DND-41 (cell line): ENCODE data around the gene PDE1C.

Source experiments
- ATAC-seq: fragments of 200-7000 bp; cut with Tn5 transposase; 3 replicates; pipeline ENCODE4 v1.9.1; 2021; ENCODE audit warnings: low read depth; ENCODE audit not compliant: insufficient read depth
- DNase-seq: peaks from one replicate; pipeline ENCODE4 v3.0.0-alpha.2; 2020
- H2AFZ ChIP-seq: 2 replicates; pipeline ENCODE4 v1.6.0; 2012; ENCODE audit warnings: low read depth, low read length
- H3K27ac ChIP-seq: 2 replicates; pipeline ENCODE4 v1.5.1; 2012; ENCODE audit warnings: low read length, inconsistent platforms
- H3K27me3 ChIP-seq: fragments of 200-600 bp; sonication (generic); 2 replicates; pipeline ENCODE4 v1.6.0; 2012; ENCODE audit warnings: low read length, mild to moderate bottlenecking, inconsistent platforms; ENCODE audit not compliant: insufficient read depth, poor library complexity
- H3K36me3 ChIP-seq: 2 replicates; pipeline ENCODE4 v1.5.1; 2012; ENCODE audit warnings: low read length, inconsistent platforms; ENCODE audit not compliant: insufficient read depth
- H3K4me1 ChIP-seq: 2 replicates; pipeline ENCODE4 v1.5.1; 2012; ENCODE audit warnings: mild to moderate bottlenecking, low read length; ENCODE audit not compliant: insufficient read depth
- H3K4me2 ChIP-seq: 2 replicates; pipeline ENCODE4 v1.6.0; 2012; ENCODE audit warnings: mild to moderate bottlenecking, moderate library complexity, low read length, inconsistent platforms; ENCODE audit not compliant: insufficient read depth
- H3K4me3 ChIP-seq, 2 experiments: fragments of 200-600 bp in 1 of 2; shearing (Covaris generic) in 1 of 2; 2 replicates each; pipeline ENCODE4 v1.5.1; 2012 to 2016; ENCODE audit warnings: inconsistent platforms in 2 of 2, low read length in 2 of 2, mild to moderate bottlenecking in 2 of 2, low read depth in 1 of 2, moderate library complexity in 1 of 2
- H3K79me2 ChIP-seq: 2 replicates; pipeline ENCODE4 v1.6.0; 2012; ENCODE audit warnings: low read length, inconsistent platforms; ENCODE audit not compliant: insufficient read depth
- H3K9ac ChIP-seq: 2 replicates; pipeline ENCODE4 v1.6.0; 2012; ENCODE audit warnings: low read depth, mild to moderate bottlenecking, inconsistent platforms, low read length, moderate library complexity
- H3K9me3 ChIP-seq: 2 replicates; pipeline ENCODE4 v1.5.1; 2012; ENCODE audit warnings: low read length, moderate library complexity, mild to moderate bottlenecking, inconsistent platforms; ENCODE audit not compliant: insufficient read depth, severe bottlenecking
- H4K20me1 ChIP-seq: 2 replicates; pipeline ENCODE4 v1.6.0; 2012; ENCODE audit warnings: low read length; ENCODE audit not compliant: insufficient read depth
- CTCF ChIP-seq: IDR thresholded peaks from 2 replicates; pipeline ENCODE4 v1.5.1; 2012; ENCODE audit warnings: borderline replicate concordance, low read length, moderate library complexity, mild to moderate bottlenecking; ENCODE audit not compliant: poor library complexity, severe bottlenecking; ENCODE audit errors: extremely low read depth
- EZH2 ChIP-seq: IDR thresholded peaks from 3 replicates; pipeline ENCODE4 v1.6.1; 2012; ENCODE audit warnings: borderline replicate concordance, low read depth, mild to moderate bottlenecking, moderate library complexity, low read length, inconsistent platforms; ENCODE audit not compliant: severe bottlenecking

The PDE1C gene

GRCh38 chr7:32073533-32073932, 3.3 kb upstream of the PDE1C start:
- Histone ChIP-seq H3K9me3 (no peaks in the 10 kb centered on the region), H3K27me3 (no peaks in the 10 kb centered on the region), H4K20me1 (no peaks in the 10 kb centered on the region), H3K79me2 (no peaks in the 10 kb centered on the region), H3K4me3 (no peak overlapping the region), H2AFZ (no peak overlapping the region), H3K4me2 (no peak overlapping the region), H3K4me1 (no peaks in the 10 kb centered on the region), H3K27ac (no peak overlapping the region), H3K36me3 (no peaks in the 10 kb centered on the region), H3K9ac (no peak overlapping the region)
- ATAC-seq (no peak), DNase-seq (no peak)
- TF ChIP-seq EZH2 (no peak), CTCF (no peak)

- no peak overlapping the region for H3K4me3 ChIP-seq
- H3K79me2 ChIP-seq = no peaks in the 10 kb centered on the region
- no peaks in the 10 kb centered on the region for H4K20me1 ChIP-seq
- ATAC-seq = no peak
- no peaks in the 10 kb centered on the region for H3K4me1 ChIP-seq
- TF ChIP-seq CTCF (no peak), EZH2 (no peak)
- H3K27me3 ChIP-seq = no peaks in the 10 kb centered on the region
- no peak for DNase-seq
- no peak overlapping the region for H3K9ac ChIP-seq
- H2AFZ ChIP-seq = no peak overlapping the region
- no peak overlapping the region for H3K4me2 ChIP-seq
- H3K36me3 ChIP-seq = no peaks in the 10 kb centered on the region
- no peaks in the 10 kb centered on the region for H3K9me3 ChIP-seq
- no peak overlapping the region for H3K27ac ChIP-seq
Measured at GRCh38 chr7:32072397-32072796, 2.2 kb upstream of the PDE1C start.

GRCh38 chr7:32071466-32072091, 1.4 kb upstream of the PDE1C start:
- Histone ChIP-seq H3K4me2 (no peak overlapping the region), H3K79me2 (no peaks in the 10 kb centered on the region)

More at GRCh38 chr7:32071466-32072091, 1.4 kb upstream of the PDE1C start:
- H2AFZ ChIP-seq = no peak overlapping the region
- no peaks in the 10 kb centered on the region for H3K9me3 ChIP-seq
- DNase-seq = no peak
- H3K9ac ChIP-seq = no peak overlapping the region
- H3K36me3 ChIP-seq = no peaks in the 10 kb centered on the region
- ATAC-seq = no peak
- H3K27ac ChIP-seq = no peak overlapping the region
- no peaks in the 10 kb centered on the region for H3K27me3 ChIP-seq
- H3K4me1 ChIP-seq = no peaks in the 10 kb centered on the region
- no peak overlapping the region for H3K4me3 ChIP-seq
- no peak for TF ChIP-seq CTCF
- TF ChIP-seq EZH2 = no peak
- H4K20me1 ChIP-seq = no peaks in the 10 kb centered on the region
